Effector memory CD8-positive, alpha-beta T cell (primary cell): ENCODE results near the gene FYB1.

Experiments used
- ATAC-seq: fragments of 150-1000 bp; cut with Tn5 transposase; replicated peaks from 2 replicates; pipeline ENCODE4 v1.10.0; 2021; ENCODE audit warnings: mild to moderate bottlenecking, moderate library complexity
- DNase-seq, 3 experiments: peaks; one replicate each; pipeline ENCODE4 v3.0.0; 2021
- H3K27ac Mint-ChIP-seq, 2 donors: one replicate each; pipeline ENCODE4 v1.8.0; 2022; ENCODE audit warnings: mild to moderate bottlenecking in 2 of 2, mixed read lengths in 2 of 2, moderate library complexity in 2 of 2
- H3K27me3 Mint-ChIP-seq, 2 donors: one replicate each; pipeline ENCODE4 v1.8.0; 2022; ENCODE audit warnings: mixed read lengths in 2 of 2
- H3K36me3 Mint-ChIP-seq: one replicate; pipeline ENCODE4 v1.8.0; 2022; ENCODE audit warnings: mild to moderate bottlenecking, moderate library complexity, mixed read lengths; ENCODE audit not compliant: insufficient read depth
- H3K4me1 Mint-ChIP-seq, 2 donors: one replicate each; pipeline ENCODE4 v1.8.0; 2022; ENCODE audit warnings: low read depth in 2 of 2, mixed read lengths in 2 of 2
- H3K4me3 Mint-ChIP-seq, 2 donors: one replicate each; pipeline ENCODE4 v1.8.0; 2022; ENCODE audit warnings: mild to moderate bottlenecking in 2 of 2, mixed read lengths in 2 of 2, moderate library complexity in 2 of 2
- H3K9me3 Mint-ChIP-seq, 2 donors: one replicate each; pipeline ENCODE4 v1.8.0; 2022; ENCODE audit warnings: mixed read lengths in 2 of 2

Gene FYB1

GRCh38 chr5:39167141-39167971, 52.0 kb downstream of the FYB1 start:
- H3K36me3 Mint-ChIP-seq = peaks cover 25% of the 10 kb centered on the region
- H3K4me3 Mint-ChIP-seq = peak overlapping the region; percentile 28 to 72
- DNase-seq (no peak), ATAC-seq (peak; percentile 70)
- H3K9me3 Mint-ChIP-seq = no peaks in the 10 kb centered on the region
- H3K4me1 Mint-ChIP-seq = peaks cover 47 to 81% of the 10 kb centered on the region in 2 donors
- H3K27ac Mint-ChIP-seq = peak overlapping the region; percentile 79 to 97
- no peaks in the 10 kb centered on the region for H3K27me3 Mint-ChIP-seq

- peaks cover 29% of the 10 kb centered on the region for H3K36me3 Mint-ChIP-seq
- peaks cover 46 to 82% of the 10 kb centered on the region in 2 donors for H3K4me1 Mint-ChIP-seq
- no peaks in the 10 kb centered on the region for H3K9me3 Mint-ChIP-seq
- DNase-seq (no peak), ATAC-seq (peak; percentile 63)
- peak overlapping the region; percentile 70 to 75 for H3K4me3 Mint-ChIP-seq
- H3K27ac Mint-ChIP-seq = peak overlapping the region; percentile 89 to 96
- H3K27me3 Mint-ChIP-seq = no peaks in the 10 kb centered on the region
Observed at GRCh38 chr5:39164529-39165402, 54.6 kb downstream of the FYB1 start.

DNA sequence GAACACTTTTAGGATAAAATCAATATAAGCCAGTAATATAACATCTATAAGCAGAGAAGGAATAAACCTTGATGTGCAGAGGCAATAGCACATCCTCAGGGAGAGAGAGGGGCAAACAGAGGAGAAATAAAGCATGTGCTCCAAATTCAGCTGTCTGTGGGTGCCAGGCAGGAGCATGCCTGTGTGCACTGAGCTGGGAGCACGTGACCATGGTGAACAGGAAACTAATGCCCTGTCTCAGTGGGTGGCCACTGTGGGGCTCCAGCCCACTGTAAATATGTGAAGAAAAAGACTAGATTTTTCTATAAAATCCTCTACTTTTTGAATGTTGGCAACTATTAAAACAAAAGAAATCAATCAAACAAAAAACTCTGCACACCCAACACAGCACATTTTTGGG, 55.3 kb downstream of the FYB1 start:
- ATAC-seq (peak; percentile 64), DNase-seq (peak in 1 of 3 experiments; percentile 18)

DNA sequence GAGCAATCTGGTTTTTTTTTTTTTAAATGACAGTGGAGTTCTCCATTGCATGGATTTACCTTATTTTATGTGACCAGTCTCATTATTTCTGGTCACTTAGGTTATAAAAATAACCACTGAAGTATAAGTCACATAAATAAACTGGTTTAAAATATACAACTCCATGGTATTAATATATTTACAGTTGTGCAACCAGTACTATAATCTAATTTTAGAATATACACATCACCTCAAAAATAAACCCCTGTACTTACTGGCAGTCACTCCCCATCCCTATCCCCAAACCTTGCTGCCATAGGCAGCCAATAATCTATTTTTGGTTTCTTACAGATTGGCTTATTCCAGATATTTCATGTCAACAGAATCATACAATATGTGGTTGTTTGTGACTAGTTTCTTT, 57.8 kb downstream of the FYB1 start:
- Mint-ChIP-seq H3K9me3 (no peaks in the 10 kb centered on the region), H3K4me1 (peaks cover 52 to 81% of the 10 kb centered on the region in 2 donors), H3K4me3 (peak overlapping the region; percentile 45 to 48), H3K36me3 (peaks cover 21% of the 10 kb centered on the region), H3K27ac (peak overlapping the region; percentile 36 to 81), H3K27me3 (no peaks in the 10 kb centered on the region)
- DNase-seq (no peak), ATAC-seq (no peak)

More for the DNA sequence above, 55.3 kb downstream of the FYB1 start:
- H3K4me1 Mint-ChIP-seq = peaks cover 47 to 82% of the 10 kb centered on the region in 2 donors
- peak overlapping the region; percentile 70 to 75 for H3K4me3 Mint-ChIP-seq
- no peaks in the 10 kb centered on the region for H3K9me3 Mint-ChIP-seq
- peaks cover 29% of the 10 kb centered on the region for H3K36me3 Mint-ChIP-seq
- H3K27ac Mint-ChIP-seq = peak overlapping the region; percentile 89 to 96
- H3K27me3 Mint-ChIP-seq = no peaks in the 10 kb centered on the region

DNA sequence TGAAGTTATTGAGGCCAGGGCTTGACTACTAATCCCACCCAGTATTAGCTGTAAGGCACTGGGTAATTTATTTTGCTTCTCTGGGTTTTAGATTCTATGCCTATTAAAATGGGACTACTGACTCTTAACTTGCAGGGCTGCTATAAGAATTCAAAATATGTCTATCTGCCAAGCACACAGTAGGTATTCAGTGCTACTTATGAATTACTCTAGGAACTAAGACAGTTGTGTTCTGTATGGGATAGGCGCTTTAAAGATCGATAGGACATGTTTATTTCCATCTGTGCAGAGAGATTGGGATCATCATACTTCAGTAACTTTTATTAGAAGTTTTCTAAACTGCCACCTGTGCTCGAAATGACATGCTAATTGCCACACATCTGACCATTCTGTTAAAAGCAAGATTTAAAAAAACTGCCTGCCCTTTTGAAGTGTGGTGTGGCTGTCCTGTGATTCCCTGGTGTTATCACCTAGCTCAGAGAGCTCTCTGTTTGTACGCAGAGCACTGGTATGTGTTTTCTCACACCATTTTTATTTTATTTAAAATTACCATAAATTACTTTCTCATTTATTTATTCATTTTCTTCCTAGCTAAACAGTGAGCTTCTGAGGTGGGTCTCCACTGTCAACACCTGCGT, 58.7 kb downstream of the FYB1 start:
- H3K36me3 Mint-ChIP-seq = peaks cover 13% of the 10 kb centered on the region

DNA sequence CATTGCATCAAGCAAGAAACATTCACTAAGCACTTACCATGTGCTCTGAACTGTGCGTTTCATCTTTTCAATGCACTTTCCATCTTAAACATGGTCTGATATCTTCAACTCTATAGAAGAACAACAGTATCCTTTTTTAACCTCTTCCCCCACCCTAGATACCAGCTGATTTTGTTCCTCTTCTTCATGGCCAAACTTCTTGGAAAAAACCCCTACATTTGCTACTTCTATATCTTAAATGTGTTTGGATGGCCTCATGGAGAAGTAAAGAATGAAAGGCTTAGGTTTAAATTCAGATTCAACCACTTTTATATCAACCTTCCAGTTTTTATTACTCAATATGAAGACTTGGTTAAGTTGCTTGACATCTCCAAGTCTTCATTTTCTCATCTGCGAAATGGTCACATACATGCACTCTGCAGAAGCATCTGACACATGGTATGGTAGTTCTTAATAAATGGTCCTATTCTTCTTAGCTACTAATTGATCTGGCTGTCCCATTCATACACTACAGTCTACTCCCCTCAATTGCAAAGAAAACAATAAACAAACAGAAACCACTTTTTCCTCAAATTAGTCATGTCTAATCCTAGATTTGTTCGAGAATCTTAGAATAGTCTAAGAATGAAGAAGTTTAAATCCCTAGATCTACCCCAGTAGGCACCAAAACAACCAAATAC, 59.4 kb downstream of the FYB1 start:
- H3K36me3 Mint-ChIP-seq = peaks cover 5% of the 10 kb centered on the region
- H3K9me3 Mint-ChIP-seq = no peaks in the 10 kb centered on the region
- peak overlapping the region; percentile 59 to 81 for H3K27ac Mint-ChIP-seq
- no peak for ATAC-seq
- H3K27me3 Mint-ChIP-seq = no peaks in the 10 kb centered on the region
- peaks cover 52 to 80% of the 10 kb centered on the region in 2 donors for H3K4me1 Mint-ChIP-seq
- DNase-seq = no peak
- H3K4me3 Mint-ChIP-seq = peak overlapping the region; percentile 20 to 48

More for the DNA sequence above, 58.7 kb downstream of the FYB1 start:
- peak overlapping the region; percentile 20 to 48 for H3K4me3 Mint-ChIP-seq
- peaks cover 54 to 84% of the 10 kb centered on the region in 2 donors for H3K4me1 Mint-ChIP-seq
- H3K9me3 Mint-ChIP-seq = no peaks in the 10 kb centered on the region
- ATAC-seq = peak; percentile 75
- H3K27me3 Mint-ChIP-seq = no peaks in the 10 kb centered on the region
- peak in 1 of 3 experiments; percentile 28 for DNase-seq
- H3K27ac Mint-ChIP-seq = peak overlapping the region; percentile 59 to 81

DNA sequence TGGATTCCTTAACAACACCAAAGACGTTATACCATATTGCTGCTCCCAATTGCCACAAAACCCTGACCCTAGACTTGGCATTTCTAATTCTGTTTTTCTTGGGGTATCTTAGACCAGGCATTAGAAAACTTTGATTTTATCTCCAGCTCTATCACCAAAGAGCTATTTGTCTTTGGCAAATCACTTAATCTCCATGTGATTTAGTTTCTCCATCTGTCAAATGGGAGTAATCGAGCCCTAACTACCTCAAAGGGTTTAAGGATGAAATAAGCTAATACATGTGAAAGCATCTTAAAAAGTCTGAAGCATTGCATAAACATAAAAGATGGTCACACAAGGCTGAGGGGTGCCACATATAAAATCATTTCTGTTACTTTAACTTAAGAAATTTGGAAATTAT, 60.6 kb downstream of the FYB1 start:
- Mint-ChIP-seq H3K27ac (peak overlapping the region in 1 of 2 donors; percentile 66), H3K4me1 (peaks cover 43 to 76% of the 10 kb centered on the region in 2 donors), H3K4me3 (no peak overlapping the region), H3K27me3 (no peaks in the 10 kb centered on the region), H3K9me3 (no peaks in the 10 kb centered on the region), H3K36me3 (peaks cover 12% of the 10 kb centered on the region)
- DNase-seq (no peak), ATAC-seq (no peak)

DNA sequence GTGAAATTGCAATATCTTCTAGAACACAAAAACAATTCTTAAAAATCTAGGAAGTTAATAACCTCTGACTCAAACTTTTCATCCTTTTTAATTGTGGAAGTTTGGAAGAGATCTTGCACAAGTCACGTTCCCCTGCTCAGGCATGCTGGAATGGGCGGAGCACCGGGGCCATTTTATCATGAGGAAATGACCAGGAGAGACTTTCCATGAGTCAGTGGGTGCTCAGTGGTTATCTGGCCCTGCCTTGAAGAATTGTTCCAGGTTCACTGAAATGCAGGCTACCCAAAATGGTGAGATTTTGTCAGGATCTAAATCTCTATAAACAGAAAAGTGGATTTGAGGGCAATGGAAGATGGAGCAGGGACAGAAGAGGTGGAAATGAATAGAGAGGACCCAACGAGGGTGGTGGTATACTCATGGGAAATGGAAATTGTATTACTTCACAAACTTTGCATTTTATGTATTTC, 61.2 kb downstream of the FYB1 start:
- Mint-ChIP-seq H3K4me3 (peak overlapping the region in 1 of 2 donors; percentile 34), H3K27me3 (no peaks in the 10 kb centered on the region), H3K27ac (peak overlapping the region; percentile 45 to 66), H3K9me3 (no peaks in the 10 kb centered on the region), H3K36me3 (peaks cover 17% of the 10 kb centered on the region), H3K4me1 (peaks cover 43 to 77% of the 10 kb centered on the region in 2 donors)
- DNase-seq (no peak), ATAC-seq (no peak)

DNA sequence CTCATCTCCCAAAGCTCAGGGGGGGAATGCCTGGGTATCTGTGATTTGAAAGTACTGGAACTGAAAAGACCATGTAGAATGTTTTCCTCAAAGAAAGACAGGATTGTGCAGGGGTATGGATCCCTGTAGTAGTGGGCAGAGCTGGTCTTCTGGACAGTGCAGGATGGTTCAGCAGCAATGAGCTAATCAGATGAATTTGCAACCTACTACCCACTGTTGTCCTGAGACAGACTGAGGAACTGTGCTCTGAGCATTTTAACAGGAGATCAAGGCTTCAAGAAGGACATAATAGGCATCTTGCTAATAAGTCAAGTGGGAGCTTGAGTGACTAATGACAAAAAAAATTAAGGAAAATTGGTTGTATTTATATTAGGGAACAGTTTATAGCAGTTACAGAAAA, 61.7 kb downstream of the FYB1 start:
- ATAC-seq (no peak), DNase-seq (no peak)
- Mint-ChIP-seq H3K4me1 (peaks cover 46 to 80% of the 10 kb centered on the region in 2 donors), H3K9me3 (no peaks in the 10 kb centered on the region), H3K4me3 (peak overlapping the region in 1 of 2 donors; percentile 34), H3K27ac (peak overlapping the region; percentile 45 to 66), H3K27me3 (no peaks in the 10 kb centered on the region), H3K36me3 (peaks cover 22% of the 10 kb centered on the region)

GRCh38 chr5:39156082-39156481, 63.3 kb downstream of the FYB1 start:
- H3K27ac Mint-ChIP-seq = peak overlapping the region; percentile 69 to 87
- peaks cover 29% of the 10 kb centered on the region for H3K36me3 Mint-ChIP-seq
- DNase-seq = no peak
- H3K27me3 Mint-ChIP-seq = no peaks in the 10 kb centered on the region
- H3K4me3 Mint-ChIP-seq = peak overlapping the region; percentile 10 to 54
- no peak for ATAC-seq
- H3K4me1 Mint-ChIP-seq = peaks cover 48 to 87% of the 10 kb centered on the region in 2 donors
- no peaks in the 10 kb centered on the region for H3K9me3 Mint-ChIP-seq

GRCh38 chr5:39151745-39152144, 67.6 kb downstream of the FYB1 start:
- Mint-ChIP-seq H3K4me3 (peak overlapping the region in 1 of 2 donors; percentile 30), H3K4me1 (peaks cover 34 to 69% of the 10 kb centered on the region in 2 donors), H3K27me3 (no peaks in the 10 kb centered on the region), H3K36me3 (peaks cover 41% of the 10 kb centered on the region), H3K27ac (peak overlapping the region; percentile 81 to 89), H3K9me3 (no peaks in the 10 kb centered on the region)
- ATAC-seq (no peak), DNase-seq (no peak)

DNA sequence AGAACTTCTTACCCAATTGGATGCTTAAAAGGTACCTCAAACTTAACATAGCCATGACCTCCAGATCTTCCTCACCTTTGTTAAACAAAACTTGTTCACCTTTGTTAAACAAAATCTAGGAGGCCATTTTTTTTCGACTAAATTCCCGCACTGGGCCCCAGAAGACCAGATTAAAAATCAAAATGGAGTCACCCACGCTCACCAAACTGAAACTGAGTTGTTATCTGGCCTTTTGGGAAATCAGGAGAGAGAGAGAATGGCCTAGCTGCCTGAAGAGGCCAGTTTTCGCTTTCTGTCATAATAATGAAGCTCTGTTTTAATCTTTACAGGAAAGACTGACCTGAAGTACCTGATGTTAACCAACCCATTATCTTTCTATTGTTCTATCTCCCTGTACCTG, 69.4 kb downstream of the FYB1 start:
- Mint-ChIP-seq H3K9me3 (no peaks in the 10 kb centered on the region), H3K4me3 (no peak overlapping the region), H3K4me1 (peaks cover 28 to 59% of the 10 kb centered on the region in 2 donors), H3K27ac (peak overlapping the region; percentile 81 to 89), H3K27me3 (no peaks in the 10 kb centered on the region), H3K36me3 (peaks cover 45% of the 10 kb centered on the region)
- no peak for DNase-seq
- ATAC-seq = no peak
